ENCODE measurements around the gene CBR4.
"Not testable (repeated sequence)": the region's sequence is repeated elsewhere in the genome, so short reads cannot be mapped to it uniquely, and the experiment has no call there.

The CBR4 gene

DNA sequence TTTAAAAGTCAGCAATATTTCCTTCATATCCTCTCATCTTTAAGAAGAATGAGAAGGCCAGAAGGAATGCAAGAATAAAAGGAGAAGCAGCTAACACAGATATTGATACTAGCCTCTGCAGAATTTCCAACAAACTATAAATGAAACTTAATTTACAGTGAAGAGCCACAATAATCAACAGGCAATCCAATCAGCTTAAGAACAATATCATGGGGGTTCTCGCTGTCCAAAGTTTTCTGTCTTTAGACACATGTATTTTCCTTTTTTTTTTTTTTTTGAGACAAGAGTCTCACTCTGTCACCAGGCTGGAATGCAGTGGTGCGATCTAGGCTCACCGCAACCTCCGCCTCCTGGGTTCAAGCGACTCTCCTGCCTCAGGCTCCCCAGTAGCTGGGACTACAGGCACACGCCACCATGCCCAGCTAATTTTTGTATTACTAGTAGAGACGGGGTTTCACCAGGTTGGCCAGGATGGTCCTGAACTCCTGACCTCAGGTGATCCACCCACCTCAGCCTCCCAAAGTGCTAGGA is 17.0 kb downstream of the CBR4 start:
- not testable (repeated sequence) for DNase-seq

DNA sequence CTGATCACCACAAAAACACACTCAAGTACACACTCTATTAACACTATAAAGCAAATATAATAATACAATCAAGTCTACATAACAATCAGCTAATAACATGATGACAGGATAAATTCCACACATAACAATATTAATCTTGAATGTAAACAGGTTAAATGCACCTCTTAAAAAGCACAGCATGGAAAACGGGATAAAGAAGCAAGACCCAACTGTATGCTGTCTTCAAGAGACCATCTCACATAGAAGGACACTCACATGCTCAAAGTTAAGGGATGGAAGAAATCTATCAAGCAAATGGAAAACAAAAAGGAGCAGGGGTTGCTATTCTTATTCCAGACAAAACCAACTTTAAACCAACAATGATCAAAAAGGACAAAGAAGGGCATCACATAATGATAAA is 28.1 kb downstream of the CBR4 start:
- DNase-seq, result no peak

DNA sequence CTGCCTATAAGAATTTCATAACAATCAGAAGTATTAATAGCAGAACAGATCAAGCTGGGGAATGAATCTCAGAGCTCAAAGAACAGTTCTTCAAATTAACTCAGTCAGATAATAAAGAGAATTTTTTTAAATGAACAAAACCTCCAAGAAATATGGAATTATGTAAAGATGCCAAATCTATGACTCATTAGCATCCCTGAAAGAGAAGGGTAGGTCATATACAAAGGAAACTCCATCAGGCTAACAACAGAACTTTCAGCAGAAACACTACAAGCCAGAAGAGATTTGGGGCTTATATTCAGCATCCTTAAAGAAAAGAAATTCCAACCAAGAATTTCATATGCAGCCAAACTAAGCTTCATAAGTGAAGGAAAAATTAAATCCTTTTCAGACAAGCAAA is 28.6 kb downstream of the CBR4 start:
- no peak for DNase-seq

DNA sequence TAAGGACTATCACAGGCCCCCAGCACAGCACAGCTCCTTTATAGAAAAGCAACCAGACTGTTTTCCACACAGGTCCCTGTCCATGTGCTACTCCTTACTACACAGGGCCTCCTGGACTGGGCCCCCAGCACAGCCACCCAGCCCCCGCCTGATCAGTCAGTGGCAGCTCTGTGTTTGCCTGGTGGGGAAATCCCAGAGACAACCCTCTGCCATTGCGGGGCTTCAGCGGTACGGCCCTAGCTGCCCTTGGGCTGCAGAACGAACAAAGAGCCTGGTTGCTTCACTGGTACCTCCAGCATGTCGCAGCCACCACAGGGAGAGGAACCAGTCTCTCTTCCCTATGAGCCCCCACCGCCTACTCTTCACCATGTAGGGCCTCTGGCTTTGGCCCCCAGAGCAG is 30.7 kb downstream of the CBR4 start:
- no peak for DNase-seq

DNA sequence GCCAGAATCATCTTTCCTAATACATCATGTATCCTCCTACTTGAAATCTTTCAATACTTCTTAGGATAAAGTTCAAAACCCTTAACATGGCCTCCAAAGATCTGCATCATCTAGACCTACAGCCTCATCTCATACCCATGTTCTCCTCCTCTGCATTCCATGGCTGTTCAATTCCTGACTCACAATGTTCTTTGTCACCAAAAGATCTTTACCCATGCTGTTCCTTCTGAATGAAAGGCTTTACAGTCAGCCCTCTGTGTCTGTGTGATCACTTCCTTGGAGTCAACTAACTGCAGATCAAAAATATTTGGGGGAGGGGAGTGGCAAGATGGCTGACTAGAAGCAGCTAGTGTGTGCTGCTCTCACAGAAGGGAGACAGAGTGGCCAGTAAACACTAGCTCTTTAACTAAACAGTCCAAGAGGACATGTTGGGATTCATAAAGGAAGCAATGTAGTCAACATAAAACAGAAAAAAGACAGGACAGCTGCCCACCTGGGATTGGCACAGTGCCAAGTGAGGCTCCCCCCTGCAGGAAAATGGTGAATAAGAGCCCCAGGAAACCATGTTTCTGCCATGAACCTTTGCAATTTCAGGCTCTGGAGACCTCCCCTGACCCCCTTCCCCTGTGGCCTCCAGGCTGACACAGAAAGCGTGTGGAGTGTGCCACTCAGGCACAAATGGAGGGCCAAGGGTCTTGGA is 31.9 kb downstream of the CBR4 start:
- DNase-seq, result no peak

DNA sequence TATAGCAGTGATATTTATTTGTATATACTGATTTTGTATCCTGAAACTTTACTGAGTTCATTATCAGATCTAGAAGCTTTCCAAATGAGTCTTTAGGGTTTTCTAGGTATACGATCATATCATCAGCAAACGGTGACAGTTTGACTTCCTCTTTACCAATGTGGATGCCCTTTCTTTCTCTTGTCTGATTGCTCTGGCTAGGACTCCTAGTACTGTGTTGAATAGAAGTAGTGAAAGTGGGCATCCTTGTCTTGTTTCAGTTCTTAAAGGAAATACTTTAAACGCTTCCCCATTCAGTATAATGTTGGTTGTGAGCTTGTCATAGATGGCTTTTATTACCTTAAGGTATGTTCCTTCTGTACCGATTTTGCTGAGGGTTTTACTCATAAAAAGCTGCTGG is 37.5 kb downstream of the CBR4 start:
- no peak for DNase-seq

DNA sequence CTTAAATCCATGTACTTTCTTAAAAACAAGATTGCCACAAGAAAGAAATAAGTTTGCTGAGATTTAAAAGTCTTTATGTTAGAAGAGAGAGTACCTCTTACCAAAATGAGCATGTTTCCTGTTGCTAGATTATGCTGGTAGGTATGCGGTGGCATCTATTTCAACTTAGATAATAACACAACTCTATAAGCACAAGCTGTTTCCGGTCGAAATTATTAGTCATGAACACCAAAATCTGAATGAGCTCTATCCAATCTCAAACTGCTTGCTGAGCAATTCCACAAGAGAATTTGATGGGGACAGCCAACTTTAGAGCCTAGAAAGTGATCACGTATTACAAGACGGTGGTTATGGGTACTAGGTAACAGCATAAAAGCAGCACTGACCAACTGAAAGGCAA is 49.3 kb downstream of the CBR4 start:
- no peak for DNase-seq

DNA sequence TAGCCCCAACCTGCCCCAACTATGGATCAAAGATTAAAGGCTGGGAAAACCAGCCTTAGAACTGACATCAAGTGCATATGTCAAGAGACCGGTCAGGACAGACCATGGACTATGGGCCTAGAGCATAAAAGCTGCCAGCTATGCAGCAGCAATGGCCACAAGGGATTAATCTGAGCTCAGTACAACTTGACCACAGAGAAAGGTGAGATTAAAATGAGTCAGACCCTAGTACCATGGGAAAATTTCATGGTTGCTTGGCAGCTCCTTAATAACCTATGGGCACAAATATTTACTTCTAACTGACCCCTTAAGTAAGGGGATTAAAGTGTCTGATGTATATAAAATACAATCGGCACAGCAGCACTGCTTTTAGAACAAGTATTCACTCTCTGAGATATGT is 54.4 kb downstream of the CBR4 start:
- no peak for DNase-seq

DNA sequence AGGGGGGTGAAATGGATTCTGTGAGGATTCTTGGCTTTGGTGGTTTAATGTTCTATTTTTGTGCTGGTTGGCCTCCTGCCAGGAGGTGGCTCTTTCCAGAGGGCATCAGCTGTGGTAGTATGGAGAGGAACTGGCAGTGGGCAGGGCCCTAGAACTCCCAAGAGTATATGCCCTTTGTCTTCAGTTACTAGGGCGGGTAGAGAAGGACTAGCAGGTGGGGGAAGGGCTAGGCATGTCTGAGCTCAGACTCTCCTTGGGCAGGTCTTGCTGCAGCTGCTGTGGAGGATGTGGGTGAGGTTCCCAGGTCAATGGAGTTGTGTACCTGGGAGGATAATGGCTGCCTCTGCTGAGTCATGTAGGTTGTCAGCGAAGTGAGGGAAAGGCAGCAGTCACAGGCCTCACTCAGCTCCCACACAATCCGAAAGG is 57.2 kb downstream of the CBR4 start:
- not testable (repeated sequence) for DNase-seq

DNA sequence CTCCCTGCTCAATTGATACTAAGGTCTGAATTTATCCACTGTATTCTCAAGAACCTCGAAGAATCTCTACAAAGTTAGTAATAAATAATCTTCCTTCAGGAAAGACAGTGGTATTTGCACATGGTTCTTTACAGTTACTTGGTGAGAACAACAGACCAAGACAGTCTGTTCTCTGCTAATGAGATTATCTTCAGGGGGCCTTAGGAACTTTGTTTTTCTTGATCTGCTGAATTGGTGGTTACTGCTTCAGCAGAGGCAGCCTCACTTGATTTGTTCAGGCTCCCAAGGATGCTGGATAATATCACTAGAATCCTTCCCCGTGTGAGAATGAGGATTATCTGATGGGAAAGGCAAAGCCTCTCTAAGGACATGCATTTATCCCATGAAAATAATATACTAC is 64.8 kb downstream of the CBR4 start:
- no peak for DNase-seq

DNA sequence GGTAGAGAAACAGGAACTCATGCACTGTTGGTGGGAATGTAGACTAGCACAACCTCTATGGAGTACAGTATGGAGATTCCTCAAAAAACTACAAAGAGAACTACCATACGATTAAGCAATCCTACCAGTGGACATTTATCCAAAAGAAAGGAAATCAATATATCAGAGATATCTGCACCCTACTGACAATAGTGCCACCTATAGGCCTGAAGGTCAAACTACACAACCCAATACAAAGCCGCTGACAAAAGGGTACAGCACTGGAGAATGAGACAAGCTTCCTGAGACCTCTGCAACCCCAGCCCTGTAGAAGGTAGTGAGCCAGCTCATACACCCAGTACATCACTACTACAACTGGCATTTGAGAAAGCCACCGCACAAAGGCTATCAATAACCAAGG is 67.1 kb downstream of the CBR4 start:
- no peak for DNase-seq
